Natural killer cell (primary cell): Measurements from ENCODE around the gene WNK2. TPM values are rescaled to one million over a fixed set of nuclear protein-coding genes. Genes with fewer than 3 reads are reported as not detected.

Source experiments
- ATAC-seq, 3 donors: fragments of 150-1000 bp in 2 of 3; fragments of 200-7000 bp in 1 of 3; cut with Tn5 transposase; 1 replicate in 1 of 3; 2 replicates in 2 of 3; pipeline ENCODE4 v1.10.0; 2021; ENCODE audit warnings: mild to moderate bottlenecking in 2 of 3, moderate library complexity in 2 of 3
- DNase-seq, 2 donors: peaks; one replicate each; pipeline versions ENCODE4 v3.0.0 to v3.0.0-alpha.2; 2013 to 2021; ENCODE audit warnings: mixed read lengths in 1 of 2
- H3K27ac ChIP-seq: one replicate; pipeline ENCODE4 v1.5.1; 2013; ENCODE audit warnings: mild to moderate bottlenecking, low read length
- H3K27me3 ChIP-seq: one replicate; pipeline ENCODE4 v1.6.1; 2013; ENCODE audit warnings: low read length; ENCODE audit not compliant: control insufficient read depth, insufficient read depth
- H3K36me3 ChIP-seq: one replicate; pipeline ENCODE4 v1.6.1; 2013; ENCODE audit warnings: low read length; ENCODE audit not compliant: control insufficient read depth, insufficient read depth
- H3K4me1 ChIP-seq: one replicate; pipeline ENCODE4 v1.6.1; 2013; ENCODE audit warnings: low read length; ENCODE audit not compliant: control insufficient read depth, insufficient read depth
- H3K4me3 ChIP-seq: one replicate; pipeline ENCODE4 v1.5.1; 2013; ENCODE audit warnings: low read length
- H3K9me3 ChIP-seq: one replicate; pipeline ENCODE4 v1.6.1; 2013; ENCODE audit warnings: low read length; ENCODE audit not compliant: control insufficient read depth, insufficient read depth
- H3K27ac Mint-ChIP-seq, 2 donors: one replicate each; pipeline ENCODE4 v1.8.0; 2022; ENCODE audit warnings: mild to moderate bottlenecking in 2 of 2, mixed read lengths in 2 of 2, moderate library complexity in 1 of 2
- H3K27me3 Mint-ChIP-seq, 2 donors: one replicate each; pipeline ENCODE4 v1.8.0; 2022; ENCODE audit warnings: low read depth in 2 of 2, mixed read lengths in 2 of 2
- H3K36me3 Mint-ChIP-seq: one replicate; pipeline ENCODE4 v1.8.0; 2022; ENCODE audit warnings: mixed read lengths
- H3K4me1 Mint-ChIP-seq, 2 donors: one replicate each; pipeline ENCODE4 v1.8.0; 2022; ENCODE audit warnings: mixed read lengths in 2 of 2
- H3K4me3 Mint-ChIP-seq: one replicate; pipeline ENCODE4 v1.8.0; 2022; ENCODE audit warnings: mild to moderate bottlenecking, moderate library complexity, mixed read lengths
- H3K9me3 Mint-ChIP-seq, 2 donors: one replicate each; pipeline ENCODE4 v1.8.0; 2022; ENCODE audit warnings: mixed read lengths in 2 of 2
- CTCF ChIP-seq: fragments of 200-600 bp; IDR thresholded peaks from one replicate; pipeline ENCODE4 v1.8.0; 2022; ENCODE audit warnings: antibody characterized with exemption
- WGBS: methylation state at CpG from one replicate; pipeline ENCODE4 v1.1.7; 2013; ENCODE audit warnings: missing lambda C conversion rate; ENCODE audit not compliant: insufficient coverage; 5-methylcytosine and 5-hydroxymethylcytosine counted together
- intact Hi-C: fragments of 100-400 bp; cut with micrococcal nuclease; formaldehyde crosslinking; loops from one replicate; pipeline ENCODE4 v1.14.2; 2022
- total RNA-seq, 4 donors: library from RNA; stranded (reverse); fragments of 120-200 nt in 1 of 4; gene quantifications; one replicate each; pipeline versions ENCODE4 v1.2.3 to v1.2.4, GENCODE V29; 2013 to 2022

Gene WNK2
- total RNA-seq, 3 donors from 2014 or later (not counting 1 experiment from before 2014, with no cell fraction given) = 0.25 TPM; not detected in 2

DNA sequence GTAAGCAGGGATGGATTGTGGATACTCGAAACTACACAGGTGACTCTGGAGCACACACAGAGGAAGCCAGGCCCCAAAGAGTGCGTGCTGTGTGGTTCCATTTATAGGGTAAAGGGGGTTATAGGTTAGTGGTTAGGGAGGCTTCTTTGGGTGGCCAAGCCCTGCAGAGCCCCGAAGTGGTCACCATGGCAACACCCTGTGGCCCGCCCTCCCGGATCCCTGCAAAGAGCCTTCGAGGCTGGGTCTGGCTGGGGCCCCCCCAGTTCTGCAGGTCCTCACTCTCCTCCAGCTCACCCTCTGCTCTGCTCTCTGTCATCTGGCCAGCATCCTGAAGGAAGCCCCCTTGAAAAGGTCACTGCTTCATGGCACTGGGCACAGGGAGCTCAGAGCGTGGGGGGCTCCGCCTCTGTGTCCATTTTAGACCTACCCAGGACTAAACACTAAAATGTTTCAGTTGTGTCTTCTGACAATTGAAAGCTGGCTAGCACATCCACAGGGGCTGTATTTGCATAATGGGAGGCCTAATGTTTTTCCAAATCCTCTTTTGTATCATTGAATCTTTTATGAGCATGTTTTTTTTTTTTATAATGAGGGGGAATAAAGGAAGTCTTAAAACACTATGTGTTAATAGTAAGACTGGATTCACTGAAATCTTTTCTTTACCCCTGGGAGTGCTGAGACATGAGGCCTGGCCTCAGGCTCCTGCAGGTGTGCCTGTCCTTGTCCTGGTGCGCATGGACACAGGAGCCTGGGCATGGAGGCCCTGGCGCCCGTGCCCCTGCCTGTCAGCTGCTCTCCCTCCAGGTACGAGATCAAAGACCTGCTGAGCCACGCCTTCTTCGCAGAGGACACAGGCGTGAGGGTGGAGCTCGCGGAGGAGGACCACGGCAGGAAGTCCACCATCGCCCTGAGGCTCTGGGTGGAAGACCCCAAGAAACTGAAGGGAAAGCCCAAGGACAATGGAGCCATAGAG lies 55.3 kb downstream of the WNK2 start:
- 87% methylated on average over 19 of the region's 19 CpGs for WGBS
- Histone ChIP-seq H3K36me3 (no peaks in the 10 kb centered on the region), H3K4me1 (peaks cover 44% of the 10 kb centered on the region), H3K4me3 (no peak overlapping the region), H3K27me3 (peaks cover 13% of the 10 kb centered on the region), H3K27ac (no peak overlapping the region), H3K9me3 (peaks cover 19% of the 10 kb centered on the region)
- Mint-ChIP-seq H3K9me3 (peaks cover 4 to 5% of the 10 kb centered on the region in 2 donors), H3K27me3 (peaks cover 30 to 54% of the 10 kb centered on the region in 2 donors), H3K27ac (no peak overlapping the region), H3K4me1 (peaks cover 26 to 28% of the 10 kb centered on the region in 2 donors), H3K36me3 (peaks cover 13% of the 10 kb centered on the region), H3K4me3 (no peak overlapping the region)
- TF ChIP-seq CTCF = no peak
- ATAC-seq = no peak
- intact Hi-C loops = loop anchor here (5.0 kb wide), 2 partner anchors 78 to 277 kb away; no protein-coding TSS in a partner anchor
- DNase-seq = no peak

DNA sequence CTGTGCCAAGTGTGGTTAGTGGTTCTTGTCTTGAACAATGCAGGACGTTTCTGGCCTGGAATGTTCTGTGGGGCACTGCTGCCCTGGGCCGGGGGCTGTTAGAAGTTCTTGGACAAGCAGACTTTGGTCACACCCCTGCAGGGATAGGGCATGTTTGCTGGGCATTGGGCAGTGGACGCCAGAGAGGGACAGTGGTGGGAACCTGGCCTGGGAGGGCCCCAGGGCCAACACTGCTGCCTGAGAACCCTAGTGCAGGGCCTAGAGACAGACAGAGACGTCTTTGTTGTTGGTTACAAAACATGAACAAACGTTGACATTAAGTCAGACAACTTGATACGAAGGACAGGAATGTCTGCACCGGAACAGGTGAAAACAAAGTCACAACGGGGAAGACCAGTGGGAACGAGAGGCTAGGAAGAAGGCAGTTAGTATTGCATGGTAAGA lies 57.0 kb downstream of the WNK2 start:
- H3K36me3 Mint-ChIP-seq = peaks cover 13% of the 10 kb centered on the region
- no peak overlapping the region for H3K4me3 Mint-ChIP-seq
- H3K27me3 ChIP-seq = peaks cover 3% of the 10 kb centered on the region
- H3K27ac Mint-ChIP-seq = no peak overlapping the region
- no peak for TF ChIP-seq CTCF
- WGBS = 85% methylated on average over 9 of the region's 9 CpGs
- ATAC-seq (no peak), DNase-seq (no peak)
- H3K36me3 ChIP-seq = no peaks in the 10 kb centered on the region
- H3K9me3 Mint-ChIP-seq = peaks cover 4 to 5% of the 10 kb centered on the region in 2 donors
- intact Hi-C loops = no loop called here
- H3K27me3 Mint-ChIP-seq = peaks cover 33 to 49% of the 10 kb centered on the region in 2 donors
- peaks cover 38% of the 10 kb centered on the region for H3K4me1 ChIP-seq
- H3K9me3 ChIP-seq = peaks cover 19% of the 10 kb centered on the region
- no peak overlapping the region for H3K27ac ChIP-seq
- H3K4me1 Mint-ChIP-seq = peaks cover 26 to 28% of the 10 kb centered on the region in 2 donors
- no peak overlapping the region for H3K4me3 ChIP-seq

- intact Hi-C loops = no loop called here
- H3K36me3 Mint-ChIP-seq = no peaks in the 10 kb centered on the region
- 86% methylated on average over 9 of the region's 9 CpGs for WGBS
- TF ChIP-seq CTCF = no peak
- ATAC-seq (no peak), DNase-seq (no peak)
- Histone ChIP-seq H3K27me3 (peaks cover 3% of the 10 kb centered on the region), H3K4me1 (peaks cover 16% of the 10 kb centered on the region), H3K9me3 (no peaks in the 10 kb centered on the region), H3K36me3 (no peaks in the 10 kb centered on the region), H3K27ac (no peak overlapping the region), H3K4me3 (no peak overlapping the region)
- no peak overlapping the region for H3K27ac Mint-ChIP-seq
- peaks cover 7% of the 10 kb centered on the region in 2 donors for H3K4me1 Mint-ChIP-seq
- H3K9me3 Mint-ChIP-seq = no peaks in the 10 kb centered on the region
- H3K4me3 Mint-ChIP-seq = no peak overlapping the region
- peaks cover 36 to 49% of the 10 kb centered on the region in 2 donors for H3K27me3 Mint-ChIP-seq
Observed at GRCh38 chr9:93243112-93243511, 59.2 kb downstream of the WNK2 start.
